ENCODE results near the gene ALOX12B.
"Not testable (repeated sequence)": the region's sequence is repeated elsewhere in the genome, so short reads cannot be mapped to it uniquely, and the experiment has no call there.

ALOX12B gene

DNA sequence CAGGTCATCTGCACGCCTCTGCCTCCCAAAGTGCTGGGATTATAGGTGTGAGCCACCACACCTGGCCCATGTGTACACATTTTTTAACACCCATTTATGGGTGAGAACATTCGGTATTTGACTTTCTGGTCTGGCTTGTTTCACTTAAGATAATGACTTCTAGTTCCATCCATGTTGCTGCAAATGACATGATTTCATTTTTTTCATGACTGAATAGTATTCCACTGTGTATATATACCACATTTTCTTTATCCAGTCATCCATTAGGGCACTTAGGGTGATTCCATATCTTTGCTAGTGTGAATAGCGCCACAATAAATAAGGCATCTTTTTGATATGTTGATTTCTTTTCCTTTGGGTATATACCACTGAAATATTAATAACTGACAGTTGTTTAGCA, 5.6 kb downstream of the ALOX12B start:
- no peak for DNase-seq

DNA sequence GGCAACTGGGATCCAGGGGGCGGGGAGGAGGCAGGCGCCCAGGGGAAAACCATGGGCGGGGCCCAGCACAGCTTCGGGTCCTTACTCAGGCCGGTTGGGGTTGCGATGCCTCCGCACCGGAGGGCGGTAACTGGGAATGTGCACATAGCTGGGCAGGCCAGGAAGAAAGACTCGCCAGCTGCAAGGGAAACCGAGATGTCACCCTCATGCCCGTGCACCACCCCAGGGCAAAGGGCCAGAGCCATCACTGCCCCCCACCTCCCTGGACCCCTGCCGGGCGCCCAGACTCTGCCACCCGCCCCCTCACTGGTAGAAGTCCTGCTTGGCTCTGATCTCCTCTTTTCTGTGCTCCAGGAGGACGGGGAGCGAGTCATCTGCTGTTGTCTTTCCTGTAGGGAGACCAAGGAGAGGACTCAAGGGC, 6.7 kb downstream of the ALOX12B start:
- no peak for DNase-seq

DNA sequence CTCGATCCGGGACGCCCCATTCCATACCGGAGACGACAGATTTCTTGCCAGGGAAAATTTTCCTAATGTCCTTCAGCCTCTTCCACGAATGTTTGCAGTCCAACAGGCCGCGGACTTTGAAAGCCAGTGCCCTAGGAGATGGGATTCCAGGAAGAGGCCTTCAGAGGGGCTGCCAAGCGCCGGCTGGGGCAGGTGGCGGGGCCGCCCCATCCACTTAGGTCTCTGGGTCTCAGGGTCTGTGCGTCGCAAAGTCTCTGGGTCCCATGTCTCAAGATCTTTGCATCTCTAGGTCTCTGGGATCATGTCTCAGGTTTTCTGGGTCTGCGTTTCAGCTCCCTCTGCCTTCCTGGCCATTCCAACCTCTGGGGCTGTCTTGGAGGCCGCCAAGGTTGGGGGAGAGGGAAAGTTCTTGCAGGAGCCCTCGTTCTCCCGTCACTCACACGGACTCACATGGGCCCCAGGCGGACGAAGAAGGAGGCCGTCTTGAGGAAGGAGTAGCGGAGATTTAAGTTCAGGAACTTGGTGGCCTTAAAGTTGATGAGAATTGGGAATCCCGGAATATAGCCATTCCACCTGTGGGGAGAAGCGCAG, 7.2 kb downstream of the ALOX12B start:
- DNase-seq = no peak

DNA sequence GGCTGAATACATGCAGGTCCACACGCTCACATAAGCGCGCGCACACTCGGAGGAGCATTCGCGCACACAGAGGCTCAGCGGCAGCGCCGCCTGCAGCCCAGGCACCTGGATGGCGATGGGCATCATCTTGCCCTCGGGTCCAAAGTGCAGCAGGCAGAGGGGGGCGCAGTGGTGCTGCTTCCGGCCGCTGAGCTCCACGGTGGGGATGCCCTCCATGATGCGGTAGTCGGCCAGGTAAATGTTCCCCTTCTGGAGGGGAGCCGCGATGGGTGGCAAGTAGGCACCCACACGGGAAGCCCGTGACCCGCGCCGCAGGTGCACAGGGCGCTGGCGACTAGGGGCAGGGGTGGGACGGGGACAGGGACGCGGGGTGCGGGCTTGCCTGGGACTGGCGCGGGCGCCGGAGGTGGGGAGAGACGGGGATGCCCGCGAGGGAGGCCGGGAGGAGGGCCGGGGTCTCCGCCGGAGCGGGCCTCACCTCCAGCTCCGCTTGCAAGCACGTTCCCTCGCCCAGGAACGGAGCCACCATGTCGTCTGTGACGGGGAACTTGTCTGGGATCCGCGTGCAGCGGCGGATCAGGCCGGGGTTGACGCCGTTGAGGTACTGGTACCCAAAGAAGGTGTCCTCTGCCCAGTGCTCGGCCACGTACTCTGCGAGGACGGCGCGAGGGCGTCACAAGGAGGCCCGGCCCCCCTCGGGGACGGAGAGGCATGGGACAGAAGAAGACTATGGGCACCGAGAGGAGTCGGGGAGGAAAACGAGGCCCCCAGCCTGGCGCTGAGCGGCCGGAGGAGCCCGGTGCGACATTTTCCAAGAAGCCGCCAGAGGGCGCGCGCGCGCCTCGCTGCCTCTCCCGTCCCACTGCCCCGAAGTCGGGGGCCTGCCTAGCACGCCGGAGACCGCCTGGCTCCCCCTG, 8.0 kb downstream of the ALOX12B start:
- peak; percentile 26 for DNase-seq

DNA sequence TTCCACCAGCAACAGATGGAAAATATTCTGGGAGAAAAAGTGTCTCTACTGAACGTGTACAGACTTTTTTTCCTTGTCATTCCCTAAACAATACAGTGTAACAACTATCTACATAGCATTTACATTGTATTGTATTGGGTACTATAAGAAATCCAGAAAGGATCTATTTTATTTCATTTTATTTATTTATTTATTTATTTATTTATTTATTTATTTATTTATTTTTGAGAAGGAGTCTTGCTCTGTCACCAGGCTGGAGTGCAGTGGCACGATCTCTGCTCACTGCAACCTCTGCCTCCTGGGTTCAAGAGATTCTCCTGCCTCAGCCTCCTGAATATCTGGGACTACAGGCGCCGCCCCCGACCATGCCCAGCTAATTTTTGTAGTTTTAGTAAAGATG, 9.6 kb downstream of the ALOX12B start:
- DNase-seq = not testable (repeated sequence)

DNA sequence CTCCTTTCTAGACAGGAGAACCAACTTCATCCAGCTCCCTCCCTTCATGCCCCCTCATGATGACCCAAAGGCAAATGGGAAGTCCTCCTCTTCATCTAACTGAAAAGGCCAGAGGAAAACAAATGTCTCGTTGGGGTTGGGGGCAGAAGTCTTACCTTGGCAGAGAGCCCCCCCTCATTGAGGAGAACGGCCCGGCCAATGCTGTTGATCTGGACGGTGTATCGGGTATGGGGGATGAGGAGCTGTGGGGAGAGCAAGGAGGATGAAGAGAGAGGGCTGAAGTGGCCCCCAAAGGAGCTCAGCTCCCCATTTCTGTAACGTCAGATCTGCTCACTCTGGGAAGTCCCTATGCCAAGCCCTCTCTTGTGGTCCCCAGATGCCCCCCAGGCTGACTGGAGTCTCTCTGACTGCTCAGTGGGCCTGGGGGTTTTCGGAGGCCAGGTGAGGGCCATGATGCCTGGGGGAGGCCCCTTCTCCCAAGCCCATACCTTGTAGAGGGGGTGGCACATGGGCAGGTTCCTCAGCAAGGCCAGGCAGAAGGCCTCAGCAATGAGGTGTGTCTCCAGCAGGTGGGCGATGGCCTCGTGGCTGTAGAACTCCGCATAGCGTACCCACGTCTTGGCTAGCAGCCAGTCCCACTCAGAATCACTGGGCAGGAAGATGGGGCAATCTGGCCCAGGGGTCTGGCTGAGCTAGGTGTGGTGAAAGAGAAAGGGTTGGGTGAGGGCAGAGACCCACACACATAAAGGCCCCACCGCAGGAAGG, 10.8 kb downstream of the ALOX12B start:
- no peak for DNase-seq

DNA sequence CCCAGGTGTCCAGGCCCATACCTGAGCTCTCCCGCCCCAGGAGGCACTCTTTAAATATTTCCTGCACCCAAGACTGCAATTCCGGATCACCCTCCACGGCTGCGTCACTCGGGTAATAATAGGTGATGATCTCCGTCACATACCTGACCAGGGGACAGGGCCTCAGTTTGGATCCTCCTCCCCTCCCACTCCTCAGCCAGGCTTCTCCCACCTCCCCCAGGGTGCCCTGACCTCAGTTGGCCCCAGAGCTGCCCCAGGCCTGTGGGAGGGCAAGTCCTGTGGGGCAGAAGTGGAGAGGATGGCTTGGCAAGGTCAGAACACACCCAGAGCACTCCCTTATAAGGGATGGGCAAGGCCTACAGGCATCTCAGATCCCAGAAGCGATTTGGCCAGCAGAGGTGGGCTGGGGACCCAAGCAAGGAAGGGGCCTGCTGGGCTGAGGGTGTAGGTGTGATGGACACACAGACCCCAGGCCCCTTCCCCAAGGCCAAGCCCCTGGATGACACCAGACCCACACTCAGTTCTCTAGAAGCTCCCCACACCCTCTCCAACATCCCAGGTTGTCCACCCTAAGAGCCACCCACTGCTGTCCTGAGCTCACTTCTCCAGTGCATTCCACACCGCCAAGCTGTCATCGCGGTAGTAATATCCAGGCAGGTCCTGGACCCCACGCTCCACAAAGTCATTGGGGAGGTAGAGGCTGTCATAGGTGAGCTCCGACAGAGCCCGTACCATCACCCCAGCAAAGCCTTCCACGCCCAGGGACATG, 11.8 kb downstream of the ALOX12B start:
- DNase-seq = no peak

DNA sequence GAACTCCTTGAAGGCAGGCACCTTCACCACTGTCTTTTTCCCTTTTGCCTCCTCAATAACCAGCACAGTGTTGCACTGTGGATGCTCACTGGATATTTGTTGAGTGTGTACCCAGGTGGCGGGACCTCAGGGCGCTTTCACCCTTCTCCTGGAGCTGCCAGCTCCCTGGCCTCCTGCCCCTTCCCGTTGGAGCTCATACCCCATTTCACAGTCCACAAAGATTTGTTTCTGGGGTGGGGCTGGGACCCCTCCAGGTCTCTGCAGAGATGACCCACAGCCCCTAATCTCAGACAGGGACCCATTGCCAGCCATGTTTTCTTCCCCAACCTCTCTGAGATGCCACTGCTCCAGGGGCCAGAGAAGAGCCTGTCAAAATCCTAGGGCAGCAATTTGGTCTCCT, 12.4 kb downstream of the ALOX12B start:
- no peak for DNase-seq

DNA sequence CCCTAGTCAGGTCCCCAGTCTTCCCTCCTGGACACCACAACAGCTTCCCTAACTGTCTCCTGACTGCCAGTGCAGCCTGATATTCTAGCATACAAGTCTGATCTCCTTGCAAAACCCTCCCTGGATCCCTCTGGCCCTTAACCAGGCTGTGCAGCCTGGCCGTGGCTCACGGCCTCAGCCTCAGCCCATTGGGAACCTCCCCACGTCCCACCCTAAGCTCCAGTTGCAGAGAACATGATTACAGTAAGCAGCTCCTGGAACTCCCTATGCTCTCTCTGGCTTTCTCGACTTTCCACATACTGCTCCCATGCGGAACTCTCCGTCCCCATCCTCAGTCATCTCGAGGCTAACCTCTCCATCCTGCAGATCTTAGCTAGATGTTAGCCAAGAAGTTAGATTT, 13.0 kb downstream of the ALOX12B start:
- no peak for DNase-seq

DNA sequence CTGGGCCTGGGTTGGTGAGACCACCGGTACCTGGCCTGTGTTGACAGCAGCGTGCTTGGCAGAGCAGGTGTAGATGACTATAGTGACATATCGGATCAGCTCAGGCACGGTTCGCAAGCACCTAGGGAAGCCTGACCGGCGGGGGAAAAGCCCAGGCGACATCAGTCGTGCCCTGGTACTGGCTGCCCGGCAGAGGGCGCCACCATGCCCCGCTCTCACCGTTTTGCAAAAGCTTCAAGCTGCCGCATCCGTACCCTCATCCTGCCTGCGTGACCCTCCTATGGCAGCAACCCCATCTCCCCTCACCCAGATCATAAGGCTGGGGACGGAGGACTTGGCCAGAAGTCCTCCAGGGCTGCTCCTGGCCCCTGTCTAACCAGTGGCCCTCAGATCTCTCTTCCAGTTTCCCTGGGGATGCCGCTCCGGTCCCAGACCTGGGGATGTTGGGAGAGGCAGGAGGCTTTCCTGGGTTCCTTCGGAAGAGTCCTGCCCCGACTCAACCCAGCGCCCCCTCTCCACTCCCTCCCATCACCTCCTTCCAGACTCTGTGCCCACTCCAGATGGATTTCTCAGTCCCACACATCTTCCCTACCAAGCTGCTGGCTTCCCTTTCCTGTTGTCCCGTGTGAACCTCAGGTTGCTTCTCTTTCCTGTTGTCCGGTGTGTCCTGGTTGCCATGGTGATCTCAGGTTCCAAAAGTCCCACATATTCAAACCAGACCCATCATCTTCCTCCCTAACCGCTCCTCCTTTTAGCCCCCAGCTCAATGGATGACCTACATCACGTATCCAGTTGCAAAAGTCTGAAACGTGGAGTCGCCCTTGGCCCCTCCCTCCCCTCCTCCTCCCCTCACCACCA, 13.7 kb downstream of the ALOX12B start:
- peak; percentile 19 for DNase-seq

DNA sequence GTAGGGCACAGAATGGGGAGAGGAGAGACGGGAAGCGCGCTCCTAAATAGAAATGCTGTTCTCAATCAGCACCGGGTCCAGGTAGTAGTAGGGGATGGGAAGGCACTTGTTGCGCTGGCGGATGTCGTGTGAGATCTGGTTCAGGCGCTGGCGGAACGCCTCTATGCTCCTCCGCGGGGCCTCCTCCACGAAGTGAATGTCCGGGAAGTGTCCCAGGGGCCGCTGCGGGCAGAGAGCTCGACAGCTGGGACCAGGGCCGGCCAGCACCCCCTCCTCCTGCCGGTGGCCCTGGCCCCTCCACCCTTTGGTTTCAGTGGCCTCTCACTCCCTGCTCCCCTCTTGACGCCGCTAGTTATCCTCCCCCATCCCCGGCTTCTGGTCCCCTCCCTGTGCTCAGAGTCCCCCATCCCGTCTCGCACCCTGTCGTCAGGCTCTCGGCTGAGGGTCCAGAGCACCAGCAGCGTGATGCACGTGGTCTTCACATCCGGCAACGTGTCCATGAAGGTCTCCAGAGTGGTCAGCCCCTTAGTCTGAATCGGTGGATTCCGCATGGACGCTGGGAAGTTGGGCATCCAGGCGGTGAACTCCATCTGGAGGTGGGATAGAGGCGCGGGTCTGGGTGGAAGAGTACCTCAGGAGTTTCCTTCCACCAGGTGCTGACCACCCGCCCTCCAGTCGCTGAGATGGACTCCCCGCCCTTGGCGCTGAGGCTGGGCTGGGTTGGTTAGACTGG, 14.6 kb downstream of the ALOX12B start:
- DNase-seq = no peak

DNA sequence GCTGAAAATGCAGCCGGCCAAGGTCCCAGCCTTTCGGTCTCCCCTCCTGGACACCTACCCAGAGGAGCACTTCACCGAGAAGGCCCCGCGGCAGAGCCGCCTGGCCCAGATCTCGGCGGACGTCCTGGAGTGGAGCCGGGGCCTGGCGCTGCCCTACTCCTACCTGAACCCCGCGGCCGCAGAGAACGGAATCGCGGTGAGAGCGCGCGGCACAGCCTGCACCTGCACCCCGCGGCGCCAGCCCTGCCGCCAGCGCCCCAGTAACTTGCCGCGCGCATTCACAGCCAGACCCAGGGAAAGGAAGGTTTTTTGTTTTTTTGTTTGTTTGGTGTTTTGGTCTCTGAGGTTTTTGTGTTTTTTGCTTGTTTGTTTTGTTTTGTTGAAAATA, 15.2 kb downstream of the ALOX12B start:
- DNase-seq = no peak

DNA sequence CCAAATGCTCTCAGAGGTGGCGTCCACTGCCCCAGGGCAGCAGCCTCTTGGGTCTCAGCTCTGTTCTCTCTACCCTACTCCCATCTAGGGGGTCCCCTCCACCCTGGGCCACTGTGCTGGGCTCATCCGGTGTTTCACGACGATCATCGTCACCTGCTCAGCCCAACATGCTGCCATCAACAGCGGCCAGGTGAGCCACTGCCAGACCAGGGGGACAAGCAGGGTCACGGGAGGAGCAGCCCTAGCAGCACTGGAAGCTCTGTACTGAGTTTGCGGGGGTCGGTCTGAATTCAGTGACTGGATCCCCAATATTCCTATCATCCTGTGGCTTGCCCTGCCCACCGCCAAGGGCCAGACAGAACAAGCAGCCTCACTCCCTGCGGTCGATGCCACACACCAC, 16.0 kb downstream of the ALOX12B start:
- DNase-seq = no peak

DNA sequence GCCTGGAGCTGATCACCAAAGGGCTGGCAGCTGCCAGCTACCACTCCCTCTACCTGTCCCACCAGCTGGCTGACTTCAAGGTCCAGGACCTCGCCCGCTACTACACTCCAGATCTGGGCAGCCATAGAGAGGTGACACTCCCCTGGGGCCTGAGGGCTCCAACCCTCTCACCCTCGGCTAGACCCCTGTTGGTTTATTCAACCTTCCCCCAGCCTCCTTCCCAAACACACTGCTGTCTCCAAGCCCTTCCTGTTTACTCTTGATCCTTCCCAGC, 18.0 kb downstream of the ALOX12B start:
- no peak for DNase-seq

DNA sequence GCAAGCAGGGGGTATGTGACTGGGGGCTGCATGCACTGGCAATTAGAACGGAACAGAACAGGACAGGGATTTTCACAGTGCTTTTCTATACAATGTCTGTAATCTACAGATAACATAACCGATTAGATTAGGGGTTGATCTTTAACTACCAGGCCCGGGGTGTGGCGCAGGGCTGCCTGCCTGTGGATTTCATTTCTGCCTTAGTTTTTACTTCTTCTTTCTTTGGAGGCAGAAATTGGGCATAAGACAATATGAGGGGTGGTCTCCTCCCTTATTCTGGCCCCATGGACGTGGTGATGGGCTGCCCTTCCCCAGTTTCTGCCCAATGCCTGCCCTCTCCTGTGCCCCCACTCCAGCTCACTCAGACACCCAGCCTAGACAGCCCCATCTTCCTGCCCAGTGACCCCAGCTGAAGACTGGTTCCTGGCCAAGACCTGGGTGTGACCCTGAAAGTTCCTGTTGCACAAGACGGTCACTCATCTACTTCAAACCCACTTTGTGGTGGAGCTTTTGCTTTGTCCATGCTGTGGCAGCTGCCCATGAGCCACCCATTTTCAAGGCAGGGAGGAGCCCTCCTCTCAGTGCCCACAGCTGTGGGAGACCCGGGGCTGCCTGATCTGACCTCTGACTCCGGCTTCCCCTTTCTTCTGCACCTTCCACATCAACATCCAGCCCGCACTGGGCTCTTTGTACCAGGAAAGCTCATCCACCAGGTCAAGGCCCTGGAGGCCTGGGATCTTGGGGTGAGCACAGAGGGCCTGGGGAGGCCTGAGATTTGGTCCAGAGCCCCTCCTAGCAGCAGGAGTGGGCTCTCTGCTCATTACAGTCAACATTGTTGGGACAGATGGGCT, 18.6 kb downstream of the ALOX12B start:
- peak; percentile 96 for DNase-seq

DNA sequence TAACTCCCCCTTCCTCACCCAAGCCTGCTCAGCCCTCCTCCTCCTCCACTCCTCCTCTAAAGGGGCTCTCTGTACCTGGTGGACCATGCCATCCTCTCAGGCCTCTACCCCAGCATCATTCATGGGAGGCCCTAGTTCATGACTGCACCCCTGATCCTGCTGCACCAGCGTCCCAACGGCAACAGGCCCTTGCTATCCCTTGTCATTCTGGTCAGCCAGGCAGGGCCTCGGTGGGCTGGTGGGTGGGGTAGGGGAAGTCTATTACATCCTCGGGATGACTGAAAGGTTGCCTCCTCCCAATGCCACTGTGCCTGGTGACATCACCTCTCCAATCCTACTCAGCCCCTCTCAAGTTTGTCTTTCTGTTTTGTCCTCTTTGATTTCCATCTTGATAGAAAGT, 19.7 kb downstream of the ALOX12B start:
- DNase-seq = no peak

DNA sequence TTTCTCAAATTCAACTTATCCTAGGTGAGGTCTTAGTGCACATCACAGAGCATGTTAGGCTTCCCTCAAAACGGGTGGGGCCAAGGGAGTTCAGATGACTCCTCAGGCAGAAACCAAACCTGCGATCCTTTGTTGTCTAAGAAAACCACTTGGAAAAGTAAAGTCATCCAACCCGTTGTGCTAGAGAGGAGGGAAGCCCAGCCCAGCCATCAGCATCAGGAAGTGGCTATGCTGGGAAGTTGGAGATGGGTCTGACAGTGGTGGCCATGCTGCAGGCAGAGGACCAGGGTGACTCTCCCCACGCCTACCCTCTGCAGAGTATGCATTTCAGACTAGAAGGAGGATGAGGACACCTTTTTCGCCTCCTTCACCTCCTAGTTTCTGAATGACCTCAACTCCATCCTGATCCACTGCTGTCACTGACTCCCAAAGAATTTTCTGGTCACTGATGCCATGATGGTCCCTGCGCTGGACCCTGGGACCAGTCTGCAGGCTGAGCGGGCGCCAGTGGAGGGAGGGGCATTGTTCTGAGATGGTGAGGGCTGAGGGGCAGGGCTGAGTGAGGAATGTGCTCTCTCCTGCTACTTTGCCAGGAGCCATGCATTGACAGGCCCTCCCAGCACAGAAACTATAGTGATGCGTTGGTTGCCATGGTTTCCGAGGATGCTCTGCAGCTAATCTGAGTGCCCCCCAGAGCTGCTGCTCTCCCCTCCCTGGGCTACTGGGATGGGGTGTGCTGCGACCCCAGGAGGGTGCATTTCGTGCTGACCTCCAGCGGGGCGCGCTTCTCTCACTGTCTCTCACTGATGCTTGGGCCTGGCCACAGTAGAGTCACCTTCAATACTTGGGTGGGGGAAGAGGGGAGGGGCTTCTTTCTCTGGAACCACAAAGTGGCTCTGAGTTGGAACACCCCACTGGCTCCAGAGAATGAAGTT, 20.4 kb downstream of the ALOX12B start:
- DNase-seq = no peak

DNA sequence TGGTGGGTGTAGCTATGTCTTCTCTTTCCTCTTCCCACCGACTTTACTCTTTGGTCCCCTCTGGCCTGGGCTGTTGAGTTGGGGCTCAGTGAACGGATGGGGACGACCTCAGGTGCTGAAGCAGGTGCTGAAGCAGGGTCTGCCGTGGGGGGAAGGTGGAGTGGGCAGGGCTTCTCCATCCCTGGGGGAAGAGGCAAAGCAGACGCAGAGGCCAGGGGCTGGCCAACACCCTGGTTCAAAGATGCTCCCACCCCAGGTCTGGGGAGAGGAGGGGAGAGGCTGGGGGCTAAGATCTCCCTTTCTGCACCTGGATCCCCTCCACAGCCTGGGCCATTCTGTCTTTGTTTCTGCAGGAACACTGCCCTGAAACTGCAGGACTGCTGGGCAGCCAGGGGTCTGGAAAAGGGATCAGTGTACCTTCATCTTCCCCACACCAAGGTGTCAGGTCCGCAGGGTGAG, 22.9 kb downstream of the ALOX12B start:
- no peak for DNase-seq
